HG03060 (cell line): Measurements from ENCODE around the gene DOP1A.

Experiments
- ATAC-seq: cut with Tn5 transposase; IDR thresholded peaks from one replicate; pipeline ENCODE4 v1.9.1; 2021; ENCODE audit warnings: low read depth, moderate number of reproducible peaks; ENCODE audit not compliant: unreplicated experiment

DOP1A gene

GRCh38 chr6:83193747-83194566 is 126.5 kb downstream of the DOP1A start:
- no peak for ATAC-seq

GRCh38 chr6:83198486-83199172 is 131.2 kb downstream of the DOP1A start:
- ATAC-seq: no peak

GRCh38 chr6:83199173-83199862 is 131.8 kb downstream of the DOP1A start:
- ATAC-seq: no peak

- no peak for ATAC-seq
Observed at GRCh38 chr6:83199863-83200225, 132.4 kb downstream of the DOP1A start.

GRCh38 chr6:83202031-83202430 is 134.6 kb downstream of the DOP1A start:
- ATAC-seq: no peak

- peak; percentile 97 for ATAC-seq
Observed at GRCh38 chr6:83215131-83216047, 147.9 kb downstream of the DOP1A start.

- no peak for ATAC-seq
Observed at GRCh38 chr6:83216806-83217205, 149.3 kb downstream of the DOP1A start.
